HEK293T (cell line): Measurements from ENCODE around the gene NDUFB3.
A peak's percentile ranks its signal among the peaks of the same experiment; 100 is the strongest.
"Not testable (repeated sequence)": the region's sequence is repeated elsewhere in the genome, so short reads cannot be mapped to it uniquely, and the experiment has no call there.

Experiments
- CTCF ChIA-PET: fragments of 350-600 bp; formaldehyde crosslinking; extraction: SDS; loops from one replicate; lab custom pipeline; 2021; ENCODE audit warnings: antibody characterized with exemption, inconsistent platforms; lab: Yijun Ruan, JAX
- POLR2A ChIA-PET: fragments of 350-600 bp; formaldehyde crosslinking; extraction: SDS; loops from one replicate; lab custom pipeline; 2020; ENCODE audit warnings: antibody characterized with exemption, inconsistent platforms; lab: Yijun Ruan, JAX
- DNase-seq: peaks from one replicate; pipeline ENCODE4 v3.0.0; 2012; ENCODE audit warnings: mixed read lengths; ENCODE audit errors: extremely low spot score
- ARNT ChIP-seq: fragments of 450-650 bp; IDR thresholded peaks from 2 replicates; pipeline ENCODE4 v1.6.1; 2017; ENCODE audit warnings: mild to moderate bottlenecking
- BHLHE40 ChIP-seq: fragments of 450-650 bp; IDR thresholded peaks from 2 replicates; pipeline ENCODE4 v1.6.1; 2016; ENCODE audit warnings: mild to moderate bottlenecking, moderate library complexity, borderline replicate concordance
- CTBP1 ChIP-seq: fragments of 450-650 bp; IDR thresholded peaks from 2 replicates; pipeline ENCODE4 v1.6.1; 2016; ENCODE audit warnings: borderline replicate concordance
- ELF4 ChIP-seq: fragments of 450-650 bp; IDR thresholded peaks from 2 replicates; pipeline ENCODE4 v1.6.1; 2017; ENCODE audit warnings: antibody characterized with exemption
- FOXA1 ChIP-seq: fragments of 450-650 bp; IDR thresholded peaks from 2 replicates; pipeline ENCODE4 v1.6.1; 2016; ENCODE audit warnings: mild to moderate bottlenecking
- FOXK2 ChIP-seq: fragments of 450-650 bp; IDR thresholded peaks from 2 replicates; pipeline ENCODE4 v1.6.1; 2016; ENCODE audit warnings: mild to moderate bottlenecking
- FOXM1 ChIP-seq: fragments of 450-650 bp; IDR thresholded peaks from 2 replicates; pipeline ENCODE4 v1.6.1; 2017; ENCODE audit warnings: mild to moderate bottlenecking, borderline replicate concordance
- HDGF ChIP-seq: fragments of 450-650 bp; IDR thresholded peaks from 2 replicates; pipeline ENCODE4 v1.6.1; 2017; ENCODE audit warnings: antibody characterized with exemption, borderline replicate concordance
- L3MBTL2 ChIP-seq: fragments of 450-650 bp; conservative IDR thresholded peaks from 2 replicates; pipeline ENCODE4 v1.6.1; 2016; ENCODE audit warnings: mild to moderate bottlenecking
- LEF1 ChIP-seq: fragments of 450-650 bp; IDR thresholded peaks from 2 replicates; pipeline ENCODE4 v1.6.1; 2017; ENCODE audit warnings: mild to moderate bottlenecking, borderline replicate concordance
- NFRKB ChIP-seq: fragments of 450-650 bp; IDR thresholded peaks from 2 replicates; pipeline ENCODE4 v1.6.1; 2016; ENCODE audit warnings: mild to moderate bottlenecking, moderate library complexity
- SP1 ChIP-seq: fragments of 450-650 bp; IDR thresholded peaks from 2 replicates; pipeline ENCODE4 v1.6.1; 2017
- SUZ12 ChIP-seq: fragments of 450-650 bp; IDR thresholded peaks from 2 replicates; pipeline ENCODE4 v1.6.1; 2016; ENCODE audit warnings: mild to moderate bottlenecking
- TARDBP ChIP-seq: fragments of 450-650 bp; IDR thresholded peaks from 2 replicates; pipeline ENCODE4 v1.6.1; 2016
- ZNF384 ChIP-seq: fragments of 450-650 bp; IDR thresholded peaks from 2 replicates; pipeline ENCODE4 v1.6.1; 2016
- TF ChIP-seq, protein P1 (sequence below): fragments of 450-650 bp; IDR thresholded peaks from 2 replicates; pipeline ENCODE4 v1.6.1; 2016

The NDUFB3 gene

DNA sequence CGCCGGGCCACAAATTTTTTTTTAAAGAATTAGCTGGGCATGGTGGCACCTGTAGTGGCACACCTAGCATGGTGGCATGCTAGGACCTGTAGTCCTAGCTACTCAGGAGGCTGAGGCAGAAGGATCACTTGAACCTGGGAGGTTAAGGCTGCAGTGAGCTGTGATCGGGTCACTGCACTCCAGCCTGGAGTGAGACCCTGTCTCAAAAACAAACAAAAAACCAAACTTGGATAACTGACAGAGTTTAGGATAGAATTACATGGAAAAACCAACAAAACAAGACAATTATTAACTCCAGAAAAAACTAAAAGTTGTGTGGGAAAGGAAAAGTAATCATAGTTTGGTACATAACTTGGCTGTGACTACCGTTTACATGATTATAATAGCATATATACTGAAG lies 42.5 kb downstream of the NDUFB3 start:
- TF ChIP-seq, protein P1, sequence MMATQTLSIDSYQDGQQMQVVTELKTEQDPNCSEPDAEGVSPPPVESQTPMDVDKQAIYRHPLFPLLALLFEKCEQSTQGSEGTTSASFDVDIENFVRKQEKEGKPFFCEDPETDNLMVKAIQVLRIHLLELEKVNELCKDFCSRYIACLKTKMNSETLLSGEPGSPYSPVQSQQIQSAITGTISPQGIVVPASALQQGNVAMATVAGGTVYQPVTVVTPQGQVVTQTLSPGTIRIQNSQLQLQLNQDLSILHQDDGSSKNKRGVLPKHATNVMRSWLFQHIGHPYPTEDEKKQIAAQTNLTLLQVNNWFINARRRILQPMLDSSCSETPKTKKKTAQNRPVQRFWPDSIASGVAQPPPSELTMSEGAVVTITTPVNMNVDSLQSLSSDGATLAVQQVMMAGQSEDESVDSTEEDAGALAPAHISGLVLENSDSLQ: no peak
- TF ChIP-seq L3MBTL2 (no peak), TARDBP (no peak), ZNF384 (no peak), SP1 (no peak), ELF4 (no peak), FOXA1 (no peak), ARNT (no peak), FOXM1 (no peak), SUZ12 (no peak), NFRKB (no peak), HDGF (no peak), LEF1 (no peak), BHLHE40 (no peak), CTBP1 (no peak), FOXK2 (no peak)
- ChIA-PET POLR2A (no interaction called here), CTCF (no interaction called here)
- no peak for DNase-seq

GRCh38 chr2:201114846-201115245 lies 43.0 kb downstream of the NDUFB3 start:
- CTCF ChIA-PET: interaction anchor here (0.7 kb wide), 2 partner anchors 16 to 202 kb away, joined by 4 to 6 read pairs; no protein-coding TSS in a partner anchor
- TF ChIP-seq LEF1 (no peak), ZNF384 (no peak), CTBP1 (no peak), SUZ12 (no peak), L3MBTL2 (no peak), FOXM1 (no peak), NFRKB (no peak), SP1 (no peak), HDGF (no peak), TARDBP (no peak), BHLHE40 (no peak), FOXK2 (no peak), FOXA1 (no peak)
- no peak for DNase-seq
- POLR2A ChIA-PET: interaction anchor here (1.7 kb wide), 1 partner anchor 225 kb away, joined by 5 read pairs; the partner anchor contains the start of genes NIF3L1 and PPIL3

- ChIA-PET CTCF (interaction anchor here (0.6 to 1.3 kb wide), 2 partner anchors 41 to 76 kb away, joined by 3 to 4 read pairs; no protein-coding TSS in a partner anchor), POLR2A (interaction anchor here (0.7 to 1.7 kb wide), 14 partner anchors 10 to 227 kb away, joined by 3 to 9 read pairs (median 4); partner anchors contain the start of genes CASP10, HYCC2, NDUFB3 and NIF3L1)
- DNase-seq: peak; percentile 61
- TF ChIP-seq HDGF (no peak), ARNT (no peak), TARDBP (no peak), SP1 (no peak), ELF4 (no peak), FOXM1 (no peak), ZNF384 (no peak), NFRKB (no peak), LEF1 (no peak), FOXK2 (no peak), SUZ12 (no peak)
- TF ChIP-seq, protein P1: no peak
Measured at GRCh38 chr2:201116115-201116958, 44.5 kb downstream of the NDUFB3 start, which contains the start of gene CFLAR. Gene CFLAR, plus strand, starts transcription at chr2:201116164. Its CDS starts 13,702 bp downstream, at chr2:201129866.

DNA sequence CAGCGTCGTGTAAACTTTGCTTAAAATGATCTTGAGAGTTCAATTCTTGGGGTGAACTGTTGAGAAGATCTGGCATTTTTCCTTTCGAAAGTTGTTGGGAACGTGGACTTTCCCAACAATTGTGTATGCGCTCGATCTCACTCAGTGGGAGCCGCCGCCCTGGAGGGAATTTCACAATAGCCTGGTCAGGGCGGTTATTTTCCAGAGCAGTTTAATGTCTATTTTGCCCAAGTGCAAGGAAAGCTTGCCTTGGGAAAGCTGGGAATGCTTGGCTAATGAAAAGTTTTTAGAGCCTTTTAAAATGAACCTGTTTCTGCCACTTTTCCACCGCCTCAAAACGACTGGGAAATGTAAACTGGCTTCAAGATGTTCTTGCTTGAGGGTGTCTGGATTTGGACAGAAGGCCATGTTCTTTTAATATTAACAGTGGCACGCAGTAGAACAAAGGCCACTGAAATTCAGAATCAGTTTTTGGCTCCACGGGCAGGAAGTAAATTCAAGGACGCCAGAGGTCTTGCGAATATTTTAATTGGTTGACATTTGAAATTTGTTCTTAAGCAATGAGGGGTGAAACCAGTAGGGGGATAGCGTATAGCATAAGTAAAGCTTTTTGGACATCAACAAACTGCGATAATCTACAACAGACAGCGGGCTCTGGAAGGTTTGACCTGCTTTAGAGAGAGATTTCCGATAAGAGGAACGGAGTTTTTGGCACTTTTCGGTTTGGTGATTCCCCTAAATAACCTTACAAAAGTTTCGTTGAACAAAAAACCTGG lies 45.3 kb downstream of the NDUFB3 start:
- TF ChIP-seq NFRKB: no peak
- no peak for TF ChIP-seq TARDBP
- peak; percentile 82 for TF ChIP-seq ZNF384
- CTCF ChIA-PET: interaction anchor here (0.6 to 1.3 kb wide), 4 partner anchors 41 to 604 kb away, joined by 3 to 4 read pairs (median 4); partner anchors contain the start of gene ORC2
- POLR2A ChIA-PET: interaction anchor here (0.9 to 1.7 kb wide), 11 partner anchors 11 to 228 kb away, joined by 3 to 9 read pairs (median 4); partner anchors contain the start of genes CASP10, HYCC2, NDUFB3 and NIF3L1
- peak; percentile 14 for DNase-seq

DNA sequence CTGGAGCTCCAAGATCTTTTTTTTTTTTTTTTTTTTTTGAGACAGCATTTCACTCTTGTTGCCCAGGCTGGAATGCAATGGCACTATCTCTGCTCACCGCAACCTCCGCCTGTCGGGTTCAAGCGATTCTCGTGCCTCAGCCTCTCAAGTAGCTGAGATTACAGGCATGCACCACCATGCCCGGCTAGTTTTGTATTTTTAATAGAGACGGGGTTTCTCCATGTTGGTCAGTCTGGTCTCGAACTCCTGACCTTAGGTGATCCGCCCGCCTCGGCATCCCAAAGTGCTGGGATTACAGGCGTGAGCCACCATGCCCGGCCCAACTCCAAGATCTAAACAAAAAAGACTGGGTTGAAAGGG lies 45.9 kb downstream of the NDUFB3 start:
- POLR2A ChIA-PET: interaction anchor here (0.9 to 1.5 kb wide), 8 partner anchors 12 to 254 kb away, joined by 3 to 8 read pairs (median 5); partner anchors contain the start of genes CASP10, CLK1, NIF3L1 and ORC2
- CTCF ChIA-PET: interaction anchor here (0.6 to 1.2 kb wide), 6 partner anchors 29 to 604 kb away, joined by 3 to 6 read pairs (median 4); partner anchors contain the start of gene ORC2

More for the DNA sequence above, 45.9 kb downstream of the NDUFB3 start:
- DNase-seq: not testable (repeated sequence)
